Activated T-helper 9 cell treated with anti-CD3 and anti-CD28 coated beads, Interleukin-2, amount 50 U/mL, for 16 hours (primary cell): ENCODE measurements around the gene NEUROD6.

Source experiments
- DNase-seq: peaks from one replicate; pipeline ENCODE4 v3.0.0-alpha.2; 2020; ENCODE audit warnings: low read depth

Gene NEUROD6

DNA sequence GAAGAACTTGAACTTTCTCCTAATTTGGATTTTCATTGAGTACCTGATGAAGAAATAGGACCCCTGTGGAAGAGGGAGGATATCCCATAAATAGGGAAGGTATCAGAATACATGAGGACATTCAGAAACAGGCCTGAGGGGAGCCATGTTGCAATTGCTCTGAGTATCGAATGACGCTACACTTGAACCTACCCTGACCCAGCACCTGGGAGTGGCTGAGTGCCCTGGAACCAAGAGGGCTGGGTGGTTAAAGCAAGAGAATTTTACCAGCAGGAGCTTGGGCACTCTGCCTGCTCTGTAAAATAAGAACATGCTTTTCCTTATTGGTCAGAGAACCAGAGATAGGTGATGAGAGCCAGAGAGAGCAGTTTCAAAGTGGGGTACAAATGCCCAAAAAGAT is 7.2 kb downstream of the NEUROD6 start:
- DNase-seq = no peak

DNA sequence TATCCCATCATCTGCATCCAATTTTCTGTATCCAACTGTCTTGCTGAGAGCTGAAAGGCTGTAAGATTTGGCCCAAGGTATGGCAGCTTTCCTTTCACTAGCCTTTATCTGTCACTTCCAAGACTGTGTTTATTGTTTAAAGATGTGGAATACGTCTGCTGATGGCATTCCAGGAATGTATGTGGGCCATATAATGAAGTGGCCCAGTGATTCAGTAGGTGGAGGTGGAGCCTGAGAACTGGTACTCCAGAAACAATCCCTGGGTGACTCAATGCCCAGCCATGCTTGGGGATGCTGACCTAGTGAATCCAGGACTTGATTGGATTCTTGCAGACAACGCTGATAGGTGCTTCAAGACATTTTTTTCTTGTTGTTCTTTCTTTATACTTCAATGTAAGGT is 13.5 kb downstream of the NEUROD6 start:
- DNase-seq = no peak

DNA sequence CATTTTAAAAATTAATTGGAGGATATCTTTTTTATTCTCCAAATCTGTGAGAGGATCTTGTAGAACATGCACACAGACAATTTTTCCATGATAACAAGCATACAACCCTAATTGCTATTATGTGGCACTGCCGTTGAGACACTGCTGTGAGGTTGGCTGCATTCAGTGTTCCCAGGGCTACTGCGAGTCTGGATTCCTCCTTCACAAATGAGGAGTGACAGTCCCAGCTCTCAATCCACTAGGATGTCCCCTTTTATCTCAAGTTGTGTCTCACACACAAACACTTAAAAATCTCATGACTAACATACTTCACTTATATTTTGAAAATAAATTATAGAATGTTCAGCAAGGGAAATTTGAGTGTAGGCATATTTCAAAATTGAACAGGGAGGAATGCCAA is 14.1 kb downstream of the NEUROD6 start:
- DNase-seq = no peak

DNA sequence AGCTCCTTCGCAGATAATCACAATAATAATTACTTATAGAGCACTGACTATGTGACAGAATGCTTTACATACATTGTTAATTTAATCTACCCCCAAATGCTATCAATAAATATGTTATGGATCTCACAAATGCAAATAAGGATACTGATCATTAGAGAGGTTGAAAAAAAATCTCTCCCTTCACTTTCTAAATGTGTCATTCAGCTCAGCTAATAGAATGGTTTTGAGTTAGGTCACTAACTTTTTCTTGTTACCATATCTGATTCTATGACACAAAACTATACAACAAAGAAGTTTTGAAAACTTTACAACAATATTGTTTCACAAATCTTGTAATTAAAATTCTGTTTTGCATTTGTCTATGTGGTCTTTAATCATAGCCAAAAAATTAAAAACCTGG is 17.4 kb downstream of the NEUROD6 start:
- no peak for DNase-seq

DNA sequence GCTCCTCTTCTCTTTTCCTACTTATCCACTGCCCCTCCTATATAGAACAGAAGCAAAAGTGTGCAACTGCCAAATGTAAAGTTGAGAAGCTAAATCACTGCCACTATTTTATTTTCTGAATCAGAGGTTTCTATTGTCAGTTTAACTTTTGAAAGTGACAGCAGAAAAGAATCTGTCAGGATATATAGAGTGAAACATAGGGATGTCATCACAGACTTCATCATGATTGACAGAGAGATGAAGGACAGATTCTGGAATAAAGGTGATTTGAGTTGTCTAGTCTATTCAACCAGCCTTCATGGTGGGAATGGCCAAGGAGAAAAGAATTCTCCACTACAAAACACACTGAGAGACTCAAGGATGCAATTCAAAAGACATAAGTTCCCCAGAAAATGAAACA is 19.9 kb downstream of the NEUROD6 start:
- DNase-seq = no peak

DNA sequence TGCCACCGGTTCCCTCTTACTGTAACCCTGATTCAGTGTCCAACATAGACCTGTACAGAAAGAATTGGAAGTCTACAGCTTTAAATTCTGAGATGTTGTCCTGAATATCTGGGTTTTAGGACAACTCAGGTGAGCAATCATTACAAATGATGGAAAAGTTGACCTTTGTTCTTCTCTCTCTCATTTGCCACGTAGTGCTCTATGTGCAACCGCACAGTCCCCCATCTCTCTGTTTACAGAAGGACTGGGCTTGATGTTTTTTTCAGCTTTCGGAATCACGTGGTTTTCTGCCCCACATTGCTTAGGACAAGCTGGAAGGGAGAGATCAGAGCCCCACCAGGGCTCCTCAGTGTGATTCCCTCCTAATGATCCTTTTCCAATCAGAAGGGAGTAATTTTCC is 22.2 kb downstream of the NEUROD6 start:
- DNase-seq = no peak

DNA sequence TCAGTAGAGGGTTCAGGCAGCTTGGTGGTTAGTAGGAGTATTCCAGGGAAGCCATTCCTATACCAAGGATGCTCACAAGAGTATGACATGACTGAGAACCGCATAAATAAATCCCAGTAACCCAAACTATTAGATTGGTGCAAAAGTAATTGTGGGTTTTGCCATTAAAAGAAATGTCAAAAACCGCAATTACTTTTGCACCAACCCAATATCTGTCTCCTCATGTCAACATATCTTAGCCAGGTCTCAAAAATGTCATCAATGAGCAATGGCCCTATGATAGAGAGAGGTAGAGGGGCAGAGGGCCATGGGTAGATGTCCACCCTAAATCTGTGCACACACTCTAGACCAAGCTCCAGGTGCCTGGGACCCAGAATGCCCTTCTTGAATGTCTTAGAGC is 23.6 kb downstream of the NEUROD6 start:
- no peak for DNase-seq

DNA sequence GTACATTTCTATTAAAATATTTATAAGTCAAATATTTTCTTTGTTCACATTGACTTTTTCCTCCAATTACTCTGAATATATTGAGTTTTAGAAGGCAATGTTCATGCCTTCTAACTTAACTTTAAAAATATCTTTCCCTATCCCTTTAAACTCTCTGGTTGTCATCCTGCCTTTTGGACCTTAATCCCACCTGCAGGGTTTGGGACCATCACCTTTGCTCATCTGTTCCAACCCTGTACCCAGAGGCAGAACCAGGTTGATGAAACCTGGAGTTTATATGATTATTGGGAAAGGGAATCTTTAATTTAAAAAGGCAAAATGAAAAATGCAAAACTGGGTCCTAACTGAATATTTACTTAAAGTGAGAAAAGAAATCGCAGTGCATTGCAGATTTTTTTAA is 24.8 kb downstream of the NEUROD6 start:
- DNase-seq = no peak

DNA sequence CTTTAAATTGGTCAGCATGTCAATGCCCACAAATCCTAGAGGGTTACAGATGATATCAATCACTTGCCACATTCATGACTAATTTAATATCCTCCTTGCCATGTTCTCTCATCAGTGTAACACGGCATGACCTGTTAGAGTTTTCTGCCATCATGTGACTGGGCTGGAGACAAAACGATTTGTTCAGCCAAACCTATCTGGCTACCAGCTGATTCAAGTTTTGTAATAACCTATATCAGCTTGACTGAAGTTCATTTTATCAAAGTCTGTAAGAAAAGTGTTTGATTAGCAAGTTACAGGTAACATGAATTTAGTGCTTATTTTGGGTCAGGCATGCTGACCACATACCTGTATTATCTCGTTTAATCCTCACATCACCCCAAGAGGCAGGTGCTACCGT is 25.7 kb downstream of the NEUROD6 start:
- no peak for DNase-seq

DNA sequence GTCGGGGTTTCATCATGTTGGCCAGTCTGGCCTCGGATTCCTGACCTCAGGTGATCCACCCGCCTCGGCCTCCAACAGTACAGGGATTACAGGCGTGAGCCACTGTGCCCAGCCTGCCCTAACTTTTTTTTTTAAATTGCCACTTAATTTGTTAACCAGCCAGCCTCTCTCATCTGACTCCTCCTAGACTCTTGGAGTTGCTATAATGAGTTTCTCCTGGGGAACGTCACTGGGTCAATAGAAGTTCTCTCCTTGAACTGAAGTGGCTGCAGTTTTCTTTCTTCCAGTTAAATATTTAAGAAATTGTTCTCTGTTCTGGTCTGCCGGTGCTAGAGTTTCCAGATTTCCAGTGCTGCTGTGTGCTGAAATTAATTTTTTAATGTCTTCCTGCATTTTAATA is 27.6 kb downstream of the NEUROD6 start:
- no peak for DNase-seq

DNA sequence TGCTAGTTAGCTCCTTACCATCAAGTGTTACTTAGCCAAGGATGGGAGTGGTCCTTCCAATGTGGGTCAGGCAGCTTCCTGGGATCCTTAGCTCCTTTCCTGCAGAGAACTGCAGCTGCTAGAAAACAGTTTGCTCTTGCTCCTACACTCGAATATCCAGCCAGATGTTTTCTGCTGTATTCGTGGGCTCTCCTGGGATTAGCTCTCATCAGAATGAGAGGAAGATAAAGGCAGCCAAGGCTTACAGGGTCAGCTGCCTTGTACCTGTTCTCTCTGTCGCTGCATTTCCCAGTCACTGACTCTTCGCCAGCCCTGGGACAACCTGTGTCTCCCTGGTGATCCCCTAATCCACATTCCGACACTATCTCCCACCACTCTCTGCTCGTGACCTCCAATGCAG is 29.0 kb downstream of the NEUROD6 start:
- no peak for DNase-seq

DNA sequence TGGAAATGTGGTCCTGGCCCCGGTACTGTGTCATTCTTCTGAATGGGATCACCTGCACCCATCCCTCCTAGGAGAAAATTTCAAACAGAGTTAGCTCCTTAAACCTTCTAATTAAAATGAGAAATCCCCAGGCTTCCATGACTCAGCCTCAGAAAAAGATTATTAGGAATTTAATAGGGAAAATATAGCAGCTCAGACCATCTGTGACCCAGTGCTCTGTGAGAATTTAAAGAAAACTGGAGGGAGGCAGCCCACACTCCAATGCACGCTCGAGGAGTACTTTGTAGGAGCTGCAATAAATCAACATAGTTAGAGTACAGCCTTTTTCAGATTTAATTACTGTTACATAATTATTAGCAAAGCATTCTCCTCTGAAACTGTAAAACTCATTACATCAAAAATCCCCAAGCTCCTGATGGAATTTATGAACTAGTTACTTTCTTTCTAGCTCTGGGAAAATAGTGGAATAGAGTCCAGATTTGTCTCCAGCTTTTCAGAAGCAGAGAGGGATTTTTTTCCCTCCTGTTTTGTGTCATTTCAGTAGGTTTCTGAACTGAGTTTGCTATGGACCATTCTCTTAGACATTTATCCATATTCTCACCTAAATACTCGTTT is 30.1 kb downstream of the NEUROD6 start:
- DNase-seq = no peak

DNA sequence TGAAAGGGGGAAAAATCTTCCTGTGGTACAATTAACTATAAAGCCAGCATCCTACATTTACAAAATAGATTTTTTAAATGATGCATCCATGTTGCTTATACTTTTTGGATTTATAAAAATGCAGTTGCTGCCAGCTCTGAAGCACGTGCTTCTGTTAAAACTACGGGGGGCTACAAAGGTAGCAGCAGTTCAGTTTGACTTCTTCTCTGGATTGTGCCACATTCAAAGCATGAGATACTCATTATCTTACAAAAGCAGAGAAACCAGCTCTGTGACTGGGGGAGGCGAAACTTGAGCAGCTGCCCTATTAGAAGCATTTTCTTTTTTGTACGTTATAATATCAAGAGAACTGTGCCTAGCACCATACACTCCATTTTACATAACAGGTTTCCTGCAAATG is 31.1 kb downstream of the NEUROD6 start:
- no peak for DNase-seq

DNA sequence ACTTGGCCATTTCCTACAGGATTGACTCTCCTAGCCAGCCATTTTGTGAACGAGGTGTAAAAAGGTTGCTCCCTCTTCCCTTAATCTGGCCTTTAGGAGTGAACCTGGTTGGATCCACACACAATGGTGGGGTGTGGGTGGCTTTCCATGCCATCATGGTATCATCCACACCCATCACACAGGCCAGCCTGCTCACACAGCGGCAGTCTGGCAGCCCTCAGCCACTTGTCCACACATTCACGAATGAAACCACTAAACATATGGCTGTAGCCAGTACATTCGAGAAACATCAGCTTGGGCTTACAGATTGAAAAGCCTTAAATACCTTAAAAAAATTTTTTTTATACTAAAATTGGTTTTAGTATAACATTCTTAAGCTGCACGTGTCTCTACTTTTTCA is 31.9 kb downstream of the NEUROD6 start:
- DNase-seq = no peak

DNA sequence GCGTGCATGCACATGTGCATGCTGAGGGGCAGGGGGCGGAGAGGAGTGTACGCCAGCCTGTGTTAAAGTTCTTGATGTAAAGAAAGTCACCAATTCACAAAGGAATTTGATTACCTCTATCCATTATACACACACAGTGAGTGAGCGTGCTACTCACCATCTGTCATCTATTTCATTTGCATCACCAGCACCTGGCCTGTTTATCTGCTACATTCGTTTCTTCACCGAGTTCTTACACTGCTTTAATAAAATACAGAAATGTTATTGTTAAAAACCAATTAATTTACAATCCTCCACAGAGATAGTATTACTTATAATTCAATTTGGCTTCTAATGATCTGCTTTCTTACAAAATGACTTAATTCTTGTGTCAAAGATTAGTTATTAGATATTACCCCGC is 32.6 kb downstream of the NEUROD6 start:
- DNase-seq = no peak

DNA sequence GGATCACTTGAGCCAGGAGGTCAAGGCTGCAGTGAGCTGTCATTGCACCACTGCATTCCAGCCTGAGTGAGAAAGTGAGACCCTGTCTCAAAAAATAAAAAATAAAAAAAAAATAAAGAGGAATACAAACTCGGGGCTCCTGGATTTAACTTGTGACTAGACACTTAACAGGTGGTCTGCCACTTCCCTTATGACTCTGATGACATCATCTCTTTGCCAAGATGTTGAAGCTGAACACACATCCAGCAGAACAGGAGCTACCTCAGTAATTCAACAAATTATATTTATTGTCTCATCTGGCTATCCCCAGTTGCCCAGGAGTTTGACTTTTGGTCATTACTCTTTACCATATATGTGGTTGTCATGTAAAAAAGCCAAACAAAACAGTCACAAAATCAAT is 35.3 kb downstream of the NEUROD6 start:
- no peak for DNase-seq

DNA sequence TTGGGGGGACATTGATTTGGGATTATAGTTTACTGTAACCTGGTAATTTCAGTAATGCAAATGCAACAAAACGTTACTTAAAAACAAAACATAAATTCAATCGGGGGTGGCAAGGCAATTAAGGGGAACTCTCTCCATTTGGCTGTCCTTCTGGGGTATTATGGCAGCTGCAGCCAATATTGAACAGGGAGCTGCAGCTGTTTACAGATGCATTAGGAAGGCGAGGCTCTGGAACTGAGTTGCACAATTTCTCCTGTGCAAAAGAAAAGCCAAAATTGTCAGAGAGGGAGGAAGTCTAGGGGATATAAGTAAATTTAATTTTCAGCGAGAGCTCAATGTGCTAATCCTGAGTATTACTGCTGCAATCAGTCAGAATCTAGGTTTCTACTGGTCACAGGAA is 36.1 kb downstream of the NEUROD6 start:
- no peak for DNase-seq

DNA sequence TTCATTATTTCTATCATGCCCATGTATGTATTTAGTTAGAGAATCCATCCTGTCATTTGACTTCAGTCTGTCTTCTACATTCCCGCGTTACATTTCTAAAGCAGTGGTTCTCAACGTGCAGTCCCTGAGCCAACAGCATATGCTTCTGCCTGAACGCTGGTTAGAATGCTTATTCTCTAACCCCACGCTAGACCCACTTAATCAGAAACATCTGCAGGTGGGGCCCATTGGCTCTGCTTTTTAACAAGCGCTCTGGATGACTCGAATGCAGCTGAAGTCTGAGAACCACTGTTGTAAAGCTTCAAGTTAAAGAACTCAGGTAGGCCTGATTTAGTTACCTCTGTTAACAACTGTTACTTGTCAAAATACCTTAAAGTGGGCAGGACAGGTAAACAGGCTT is 38.2 kb downstream of the NEUROD6 start:
- DNase-seq = no peak

DNA sequence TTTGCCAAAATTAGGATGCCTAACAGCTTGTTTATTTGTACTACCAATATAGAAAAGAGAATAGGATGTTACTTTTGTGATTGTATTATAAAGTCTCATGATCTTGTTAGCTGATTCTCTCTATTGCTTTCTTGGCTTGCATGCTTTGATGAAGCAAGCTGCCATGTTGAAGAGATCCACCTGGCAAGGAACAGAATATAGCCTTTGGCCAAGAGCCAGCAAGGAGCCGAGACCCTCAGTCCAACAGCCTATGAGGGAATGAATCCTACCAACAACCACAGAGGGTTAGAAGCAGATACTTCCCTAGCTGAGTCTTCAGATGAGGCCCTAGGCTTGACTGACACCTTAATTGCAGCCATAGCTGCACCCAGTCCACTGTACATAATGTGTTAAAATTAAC is 41.2 kb downstream of the NEUROD6 start:
- no peak for DNase-seq

DNA sequence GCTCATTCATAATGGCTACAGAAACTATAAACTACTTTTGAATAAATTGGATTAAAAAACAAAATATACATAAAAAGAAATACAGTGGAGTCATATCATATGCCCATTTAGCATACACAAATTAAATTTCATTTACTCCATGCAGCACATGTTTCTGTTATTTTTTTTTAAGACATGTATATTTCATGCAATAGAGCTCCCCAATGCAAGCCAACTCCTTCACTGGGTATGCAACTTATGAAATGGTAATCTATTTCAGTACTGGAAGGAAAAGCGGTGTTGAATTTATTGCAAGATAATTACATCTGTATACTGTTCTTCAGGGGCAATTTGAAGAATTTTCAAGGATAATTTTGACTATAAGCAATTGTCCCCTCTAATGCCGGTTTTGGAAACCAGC is 49.9 kb downstream of the NEUROD6 start:
- DNase-seq = no peak
